CD4-positive, alpha-beta T cell treated with Interleukin-1 beta for 1 hour (primary cell): ENCODE data around the gene NCOR2.
"Not testable (repeated sequence)": the region's sequence is repeated elsewhere in the genome, so short reads cannot be mapped to it uniquely, and the experiment has no call there.

ENCODE experiments used
- DNase-seq, 2 donors: peaks; one replicate each; pipeline ENCODE4 v3.0.0-alpha.2; 2020 to 2022

The NCOR2 gene

GRCh38 chr12:124599074-124599999 lies 31.9 kb upstream of the NCOR2 start:
- DNase-seq = peak in 1 of 2 donors; percentile 20

GRCh38 chr12:124597041-124597440 lies 29.6 kb upstream of the NCOR2 start:
- no peak for DNase-seq

- DNase-seq = no peak
Measured at GRCh38 chr12:124595444-124595843, 28.0 kb upstream of the NCOR2 start.

- DNase-seq = no peak
Measured at GRCh38 chr12:124594851-124595250, 27.4 kb upstream of the NCOR2 start.

- no peak for DNase-seq
Measured at GRCh38 chr12:124593851-124594401, 26.5 kb upstream of the NCOR2 start.

GRCh38 chr12:124593176-124593575 lies 25.8 kb upstream of the NCOR2 start:
- DNase-seq = no peak

GRCh38 chr12:124592481-124593160 lies 25.2 kb upstream of the NCOR2 start:
- peak in 1 of 2 donors; percentile 39 for DNase-seq

GRCh38 chr12:124592050-124592449 lies 24.6 kb upstream of the NCOR2 start:
- DNase-seq = no peak

GRCh38 chr12:124590447-124590846 lies 23.0 kb upstream of the NCOR2 start:
- no peak for DNase-seq

- DNase-seq = peak in 1 of 2 donors; percentile 49
Measured at GRCh38 chr12:124588751-124589267, 21.4 kb upstream of the NCOR2 start.

- DNase-seq = no peak
Measured at GRCh38 chr12:124588018-124588634, 20.7 kb upstream of the NCOR2 start.

- DNase-seq = no peak
Measured at GRCh38 chr12:124586756-124587155, 19.3 kb upstream of the NCOR2 start.

- DNase-seq = not testable (repeated sequence)
Measured at GRCh38 chr12:124584494-124584893, 17.1 kb upstream of the NCOR2 start.

- DNase-seq = no peak
Measured at GRCh38 chr12:124583854-124584253, 16.4 kb upstream of the NCOR2 start.

GRCh38 chr12:124582108-124582424 lies 14.7 kb upstream of the NCOR2 start:
- peak in 1 of 2 donors; percentile 32 for DNase-seq

GRCh38 chr12:124581307-124582107 lies 14.1 kb upstream of the NCOR2 start:
- DNase-seq = no peak

- DNase-seq = no peak
Measured at GRCh38 chr12:124579921-124580517, 12.6 kb upstream of the NCOR2 start.

- no peak for DNase-seq
Measured at GRCh38 chr12:124578854-124579253, 11.4 kb upstream of the NCOR2 start.

GRCh38 chr12:124578445-124578844 lies 11.0 kb upstream of the NCOR2 start:
- no peak for DNase-seq

- no peak for DNase-seq
Measured at GRCh38 chr12:124577986-124578385, 10.6 kb upstream of the NCOR2 start.

- no peak for DNase-seq
Measured at GRCh38 chr12:124577374-124577773, 10.0 kb upstream of the NCOR2 start.
